ENCODE measurements around the gene CIAO2A. TPM values are rescaled to one million over a fixed set of nuclear protein-coding genes. Genes with fewer than 3 reads are reported as not detected.

The CIAO2A gene
- total RNA-seq, 1 experiment from 2014 or later: 74.4 TPM

DNA sequence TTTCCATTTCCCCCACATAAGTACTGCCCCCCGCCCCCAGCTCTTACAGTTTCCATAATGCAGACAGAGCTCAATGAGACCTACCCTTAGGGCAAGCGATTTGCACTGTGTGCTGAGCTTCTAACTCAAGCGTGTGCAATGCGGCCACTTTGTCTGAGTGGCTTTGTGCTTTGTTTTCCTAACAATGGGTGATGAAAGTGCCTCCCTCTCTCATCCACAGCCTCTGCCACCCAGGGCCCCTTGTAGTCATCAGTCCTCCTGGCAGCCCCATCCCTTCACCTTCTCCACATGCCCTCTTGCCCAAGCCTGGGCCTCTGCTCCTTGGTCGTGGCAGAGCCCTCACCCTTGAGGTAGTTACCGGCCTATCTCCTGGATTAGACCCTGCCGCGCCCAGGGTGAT, 64.5 kb downstream of the CIAO2A start:
- H4K20me1 ChIP-seq (ENCODE audit: control insufficient read depth, insufficient read depth, insufficient read length): no peaks in the 10 kb centered on the region

More for the DNA sequence above, 64.5 kb downstream of the CIAO2A start:
- H3K14ac ChIP-seq (ENCODE audit: insufficient read depth, low read length): no peak overlapping the region
- H2AK5ac ChIP-seq (ENCODE audit: insufficient read length, low read length): no peak overlapping the region
- H3K9me3 ChIP-seq (ENCODE audit: control insufficient read depth, low read depth, low read length): no peaks in the 10 kb centered on the region
- H4K8ac ChIP-seq (replicated peaks; ENCODE audit: insufficient read length, low read depth, low read length): no peak overlapping the region
- H2BK5ac ChIP-seq (ENCODE audit: insufficient read length, low read length): no peak overlapping the region
- no peak overlapping the region for H3K4me2 ChIP-seq (ENCODE audit: insufficient read depth, insufficient read length, low read length)
- Mint-ChIP-seq H3K36me3 (ENCODE audit: insufficient read depth in 1 of 3, low read depth in 3 of 3) (no peaks in the 10 kb centered on the region), H3K4me1 (peaks cover 16 to 17% of the 10 kb centered on the region in 2 experiments), H3K4me3 (no peak overlapping the region), H3K27ac (peak overlapping the region in 2 of 3 experiments; percentile 7 to 55; a peak in 2 of 7 replicates), H3K27me3 (ENCODE audit: low read depth) (no peaks in the 10 kb centered on the region), H3K9me3 (no peaks in the 10 kb centered on the region)
- H3K27ac ChIP-seq (ENCODE audit: insufficient read length, low read depth, low read length): no peak overlapping the region
- no CpG with 5 or more reads among the region's 8 CpGs for WGBS (ENCODE audit: extremely low coverage, insufficient read length, low lambda C conversion rate)
- no peaks in the 10 kb centered on the region; the same call in 1 of the 2 replicates for H3K4me1 ChIP-seq (ENCODE audit: insufficient read depth, low read length)
- H3K79me2 ChIP-seq (ENCODE audit: insufficient read depth, low read length): no peaks in the 10 kb centered on the region
- no peak overlapping the region for H4K91ac ChIP-seq (ENCODE audit: insufficient read length, low read depth, low read length)
- no peak overlapping the region for H3K18ac ChIP-seq (ENCODE audit: insufficient read length, low read depth, low read length)
- H3K4ac ChIP-seq (ENCODE audit: low read depth, low read length): no peak overlapping the region
- no peak overlapping the region for H3K23ac ChIP-seq (ENCODE audit: insufficient read length, low read depth, low read length)
- no peak for DNase-seq
- H2BK120ac ChIP-seq (ENCODE audit: low read depth, low read length, poor library complexity, severe bottlenecking): no peak overlapping the region
- no peak overlapping the region for H3T11ph ChIP-seq (ENCODE audit: low read length)
- H2BK15ac ChIP-seq (ENCODE audit: low read depth, low read length): no peak overlapping the region
- H4K5ac ChIP-seq (ENCODE audit: insufficient read length, low read depth, low read length): no peak overlapping the region
- H2BK20ac ChIP-seq (ENCODE audit: low read depth, low read length, poor library complexity, severe bottlenecking): no peak overlapping the region
- H3K56ac ChIP-seq (ENCODE audit: insufficient read length, low read depth, low read length): no peak overlapping the region
- TF ChIP-seq, protein P1, sequence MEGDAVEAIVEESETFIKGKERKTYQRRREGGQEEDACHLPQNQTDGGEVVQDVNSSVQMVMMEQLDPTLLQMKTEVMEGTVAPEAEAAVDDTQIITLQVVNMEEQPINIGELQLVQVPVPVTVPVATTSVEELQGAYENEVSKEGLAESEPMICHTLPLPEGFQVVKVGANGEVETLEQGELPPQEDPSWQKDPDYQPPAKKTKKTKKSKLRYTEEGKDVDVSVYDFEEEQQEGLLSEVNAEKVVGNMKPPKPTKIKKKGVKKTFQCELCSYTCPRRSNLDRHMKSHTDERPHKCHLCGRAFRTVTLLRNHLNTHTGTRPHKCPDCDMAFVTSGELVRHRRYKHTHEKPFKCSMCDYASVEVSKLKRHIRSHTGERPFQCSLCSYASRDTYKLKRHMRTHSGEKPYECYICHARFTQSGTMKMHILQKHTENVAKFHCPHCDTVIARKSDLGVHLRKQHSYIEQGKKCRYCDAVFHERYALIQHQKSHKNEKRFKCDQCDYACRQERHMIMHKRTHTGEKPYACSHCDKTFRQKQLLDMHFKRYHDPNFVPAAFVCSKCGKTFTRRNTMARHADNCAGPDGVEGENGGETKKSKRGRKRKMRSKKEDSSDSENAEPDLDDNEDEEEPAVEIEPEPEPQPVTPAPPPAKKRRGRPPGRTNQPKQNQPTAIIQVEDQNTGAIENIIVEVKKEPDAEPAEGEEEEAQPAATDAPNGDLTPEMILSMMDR (conservative IDR thresholded peaks at IDR 0.05): no peak
- no peak overlapping the region for H3K9ac ChIP-seq (ENCODE audit: extremely low read depth, insufficient read length, low read length)
- H2AFZ ChIP-seq (ENCODE audit: low read length): no peak overlapping the region
- no peaks in the 10 kb centered on the region for H3K27me3 ChIP-seq (ENCODE audit: insufficient read depth, low read length)
- H3K79me1 ChIP-seq (ENCODE audit: insufficient read depth, low read depth, low read length, poor library complexity, severe bottlenecking): no peaks in the 10 kb centered on the region
- H3K23me2 ChIP-seq (ENCODE audit: insufficient read length, low read depth, low read length, poor library complexity, severe bottlenecking): no peaks in the 10 kb centered on the region
- no peak overlapping the region for H2BK12ac ChIP-seq (ENCODE audit: insufficient read length, low read depth, low read length)

Measured in H9 (cell line).